ENCODE measurements around the gene TMEM170B. TPM values are rescaled to one million over a fixed set of nuclear protein-coding genes. Genes with fewer than 3 reads are reported as not detected.

The TMEM170B gene
- total RNA-seq, 1 experiment from 2014 or later = 1.0 TPM

Other genes starting within 250 kb of the TMEM170B start
- 0.86 TPM for gene ADTRP, start 241.1 kb downstream of the TMEM170B start, total RNA-seq (2021; ENCODE audit: unreplicated experiment)

Data from HCT116 (cell line).